ENCODE data around the gene PDE4B. TPM values are rescaled to one million over a fixed set of nuclear protein-coding genes. Genes with fewer than 3 reads are reported as not detected.

The PDE4B gene
- total RNA-seq, 1 donor from 2014 or later, result 0.57 TPM

DNA sequence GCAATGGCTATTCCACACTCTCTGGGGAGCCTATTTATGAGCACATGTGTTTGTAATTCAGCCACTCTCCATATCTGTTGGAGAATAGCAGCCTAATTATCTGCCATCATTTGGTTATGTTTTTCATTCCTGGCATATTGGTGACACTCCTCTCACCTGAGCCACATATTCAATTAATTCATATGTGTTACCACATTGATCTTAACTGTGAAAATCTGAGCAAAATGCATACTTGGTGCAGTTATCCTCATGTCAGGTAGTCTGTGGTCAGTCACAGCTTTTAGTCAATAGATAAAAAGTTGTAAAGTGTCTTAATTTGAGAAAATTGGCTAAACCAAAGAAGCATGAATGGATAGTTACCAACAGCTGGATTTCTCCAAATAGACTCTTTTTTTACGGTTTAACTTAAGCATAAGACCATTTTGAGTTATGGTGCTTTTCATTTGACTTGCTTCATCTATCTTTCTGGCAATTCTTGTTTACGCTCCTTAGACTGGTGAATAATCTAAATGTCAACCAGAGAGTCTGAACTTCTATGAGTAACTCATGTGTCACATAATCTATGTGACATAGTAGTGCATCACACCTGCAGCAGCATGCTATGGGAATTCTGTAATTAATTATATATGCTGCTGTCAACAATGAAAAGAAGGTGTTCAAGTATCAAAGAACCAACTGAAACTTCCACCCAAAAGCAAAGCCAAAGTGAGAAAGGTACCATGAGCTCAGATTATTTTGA is 553.5 kb downstream of the PDE4B start:
- no peak overlapping the region for H3K27ac Mint-ChIP-seq (ENCODE audit: unreplicated experiment)
- no peaks in the 10 kb centered on the region for H3K36me3 Mint-ChIP-seq (ENCODE audit: low read depth)
- H3K4me1 Mint-ChIP-seq (ENCODE audit: low read depth), result peaks cover 26% of the 10 kb centered on the region
- no peak overlapping the region for H3K4me3 Mint-ChIP-seq (ENCODE audit: unreplicated experiment)
- DNase-seq (ENCODE audit: low spot score), result no peak
- no peaks in the 10 kb centered on the region for H3K9me3 Mint-ChIP-seq (ENCODE audit: low read depth)
- no peaks in the 10 kb centered on the region for H3K27me3 Mint-ChIP-seq (ENCODE audit: low read depth)
- TF ChIP-seq, protein P1, sequence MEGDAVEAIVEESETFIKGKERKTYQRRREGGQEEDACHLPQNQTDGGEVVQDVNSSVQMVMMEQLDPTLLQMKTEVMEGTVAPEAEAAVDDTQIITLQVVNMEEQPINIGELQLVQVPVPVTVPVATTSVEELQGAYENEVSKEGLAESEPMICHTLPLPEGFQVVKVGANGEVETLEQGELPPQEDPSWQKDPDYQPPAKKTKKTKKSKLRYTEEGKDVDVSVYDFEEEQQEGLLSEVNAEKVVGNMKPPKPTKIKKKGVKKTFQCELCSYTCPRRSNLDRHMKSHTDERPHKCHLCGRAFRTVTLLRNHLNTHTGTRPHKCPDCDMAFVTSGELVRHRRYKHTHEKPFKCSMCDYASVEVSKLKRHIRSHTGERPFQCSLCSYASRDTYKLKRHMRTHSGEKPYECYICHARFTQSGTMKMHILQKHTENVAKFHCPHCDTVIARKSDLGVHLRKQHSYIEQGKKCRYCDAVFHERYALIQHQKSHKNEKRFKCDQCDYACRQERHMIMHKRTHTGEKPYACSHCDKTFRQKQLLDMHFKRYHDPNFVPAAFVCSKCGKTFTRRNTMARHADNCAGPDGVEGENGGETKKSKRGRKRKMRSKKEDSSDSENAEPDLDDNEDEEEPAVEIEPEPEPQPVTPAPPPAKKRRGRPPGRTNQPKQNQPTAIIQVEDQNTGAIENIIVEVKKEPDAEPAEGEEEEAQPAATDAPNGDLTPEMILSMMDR (IDR thresholded peaks at IDR 0.05), result no peak

GRCh38 chr1:66346873-66347272 is 554.2 kb downstream of the PDE4B start:
- TF ChIP-seq, protein P1 (IDR thresholded peaks at IDR 0.05), result no peak
- H3K36me3 Mint-ChIP-seq (ENCODE audit: low read depth), result no peaks in the 10 kb centered on the region
- DNase-seq (ENCODE audit: low spot score), result no peak
- no peaks in the 10 kb centered on the region for H3K9me3 Mint-ChIP-seq (ENCODE audit: low read depth)
- no peak overlapping the region for H3K4me3 Mint-ChIP-seq (ENCODE audit: unreplicated experiment)
- no peak overlapping the region for H3K27ac Mint-ChIP-seq (ENCODE audit: unreplicated experiment)
- peaks cover 22% of the 10 kb centered on the region for H3K4me1 Mint-ChIP-seq (ENCODE audit: low read depth)
- H3K27me3 Mint-ChIP-seq (ENCODE audit: low read depth), result no peaks in the 10 kb centered on the region

DNA sequence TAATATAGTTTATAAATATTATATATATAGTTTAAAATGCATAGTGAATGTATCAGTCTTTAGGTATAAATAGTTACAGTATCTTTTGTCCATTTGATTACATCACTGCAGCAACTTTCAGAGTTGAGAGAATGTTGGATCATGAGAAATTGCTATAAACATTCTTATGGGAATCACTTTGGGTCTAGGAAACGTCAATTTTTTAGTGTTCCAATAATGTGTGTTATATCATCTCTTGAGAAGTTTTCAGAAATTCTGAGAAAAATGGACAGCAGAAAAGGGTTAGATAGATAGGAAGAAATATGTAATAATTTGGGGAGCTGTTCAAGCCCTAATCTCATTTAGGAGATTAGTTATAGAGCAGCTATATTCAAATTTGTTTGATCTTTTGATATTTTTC is 556.1 kb downstream of the PDE4B start:
- Mint-ChIP-seq H3K4me1 (ENCODE audit: low read depth) (peaks cover 29% of the 10 kb centered on the region), H3K4me3 (ENCODE audit: unreplicated experiment) (no peak overlapping the region), H3K9me3 (ENCODE audit: low read depth) (no peaks in the 10 kb centered on the region), H3K36me3 (ENCODE audit: low read depth) (no peaks in the 10 kb centered on the region), H3K27me3 (ENCODE audit: low read depth) (no peaks in the 10 kb centered on the region), H3K27ac (ENCODE audit: unreplicated experiment) (no peak overlapping the region)
- no peak for DNase-seq (ENCODE audit: low spot score)
- TF ChIP-seq, protein P1 (IDR thresholded peaks at IDR 0.05), result no peak

DNA sequence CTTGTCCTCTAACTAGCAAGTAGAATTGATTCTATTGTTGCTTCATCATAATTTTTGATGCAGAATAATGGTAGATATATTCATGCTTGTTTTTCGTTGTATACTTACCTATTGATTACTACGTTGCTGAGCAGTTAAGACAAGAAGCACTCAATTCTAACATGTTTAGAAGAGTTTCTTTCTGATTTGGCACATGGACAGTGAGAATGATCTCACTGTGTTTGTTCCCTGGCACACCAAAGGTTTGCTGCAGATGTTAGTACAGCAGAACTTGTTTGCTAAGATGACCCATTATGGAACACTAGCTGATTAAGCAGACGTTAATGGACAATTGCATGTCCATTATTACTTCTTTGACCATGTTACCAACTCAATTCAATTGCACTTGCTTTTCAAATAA is 556.5 kb downstream of the PDE4B start:
- DNase-seq (ENCODE audit: low spot score), result no peak
- H3K27ac Mint-ChIP-seq (ENCODE audit: unreplicated experiment), result no peak overlapping the region
- H3K36me3 Mint-ChIP-seq (ENCODE audit: low read depth), result no peaks in the 10 kb centered on the region
- H3K27me3 Mint-ChIP-seq (ENCODE audit: low read depth), result no peaks in the 10 kb centered on the region
- no peaks in the 10 kb centered on the region for H3K9me3 Mint-ChIP-seq (ENCODE audit: low read depth)
- TF ChIP-seq, protein P1 (IDR thresholded peaks at IDR 0.05), result no peak
- no peak overlapping the region for H3K4me3 Mint-ChIP-seq (ENCODE audit: unreplicated experiment)
- peaks cover 34% of the 10 kb centered on the region for H3K4me1 Mint-ChIP-seq (ENCODE audit: low read depth)

DNA sequence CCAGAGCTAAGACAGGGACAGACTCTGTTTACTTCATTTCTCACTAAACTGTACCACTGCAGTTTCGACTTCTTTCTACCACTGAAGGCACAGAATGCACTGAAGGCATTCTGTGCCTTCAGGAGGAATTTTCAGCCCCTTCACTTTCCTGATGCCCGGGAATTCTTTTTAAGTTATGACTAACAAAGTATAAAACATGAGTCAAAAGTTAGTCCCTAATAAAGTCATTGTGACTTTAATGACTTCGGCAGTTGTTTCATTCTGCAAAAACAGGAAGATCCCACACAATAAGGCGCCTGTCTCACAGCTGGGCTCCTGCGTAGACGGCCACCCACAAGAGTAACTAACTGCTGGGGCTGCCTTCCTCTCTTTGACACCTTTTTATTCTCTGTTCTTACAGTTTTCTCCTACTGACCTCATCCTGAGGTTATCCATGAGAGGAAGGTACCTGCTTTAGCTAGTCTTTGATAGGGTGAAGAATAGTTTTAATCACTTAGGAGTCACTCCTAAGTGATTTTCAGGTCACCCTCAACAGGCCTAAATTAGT is 557.4 kb downstream of the PDE4B start:
- no peak for DNase-seq (ENCODE audit: low spot score)
- H3K36me3 Mint-ChIP-seq (ENCODE audit: low read depth), result no peaks in the 10 kb centered on the region
- TF ChIP-seq, protein P1 (IDR thresholded peaks at IDR 0.05), result no peak
- no peak overlapping the region for H3K27ac Mint-ChIP-seq (ENCODE audit: unreplicated experiment)
- no peaks in the 10 kb centered on the region for H3K27me3 Mint-ChIP-seq (ENCODE audit: low read depth)
- H3K4me3 Mint-ChIP-seq (ENCODE audit: unreplicated experiment), result no peak overlapping the region
- peaks cover 42% of the 10 kb centered on the region for H3K4me1 Mint-ChIP-seq (ENCODE audit: low read depth)
- no peaks in the 10 kb centered on the region for H3K9me3 Mint-ChIP-seq (ENCODE audit: low read depth)
